Hepatocyte (in vitro differentiated cells): ENCODE data around the gene DIAPH1. TPM values are rescaled to one million over a fixed set of nuclear protein-coding genes. Genes with fewer than 3 reads are reported as not detected.
A peak's percentile ranks its signal among the peaks of the same experiment; 100 is the strongest.

ENCODE experiments used
- DNase-seq: peaks from one replicate; pipeline ENCODE4 v3.0.0-alpha.2; 2016; ENCODE audit warnings: low spot score
- H2AFZ ChIP-seq: fragments of 200-600 bp; sonication (generic); 2 replicates; pipeline ENCODE4 v1.6.0; 2016; ENCODE audit warnings: antibody characterized with exemption, mild to moderate bottlenecking
- H3K27ac ChIP-seq: fragments of 200-600 bp; sonication (generic); 2 replicates; pipeline ENCODE4 v1.5.1; 2016; ENCODE audit warnings: mild to moderate bottlenecking
- H3K27me3 ChIP-seq: fragments of 200-600 bp; sonication (generic); 2 replicates; pipeline ENCODE4 v1.6.1; 2016
- H3K36me3 ChIP-seq: fragments of 200-600 bp; sonication (generic); replicated peaks from 2 replicates; pipeline ENCODE4 v1.5.1; 2016; ENCODE audit warnings: low read depth; ENCODE audit not compliant: insufficient read depth
- H3K4me1 ChIP-seq: fragments of 200-600 bp; sonication (generic); 2 replicates; pipeline ENCODE4 v1.5.1; 2016; ENCODE audit warnings: mild to moderate bottlenecking, moderate library complexity; ENCODE audit not compliant: insufficient read depth
- H3K4me2 ChIP-seq: fragments of 200-600 bp; sonication (generic); 2 replicates; pipeline ENCODE4 v1.6.0; 2016
- H3K4me3 ChIP-seq: fragments of 200-600 bp; sonication (generic); 2 replicates; pipeline ENCODE4 v1.5.1; 2016; ENCODE audit warnings: mild to moderate bottlenecking
- H3K79me2 ChIP-seq: fragments of 200-600 bp; sonication (generic); 2 replicates; pipeline ENCODE4 v1.6.0; 2017; ENCODE audit warnings: mild to moderate bottlenecking
- H3K9me2 ChIP-seq: fragments of 200-600 bp; sonication (generic); replicated peaks from 2 replicates; pipeline ENCODE4 v1.6.0; 2017; ENCODE audit warnings: mild to moderate bottlenecking; ENCODE audit not compliant: insufficient read depth
- H3K9me3 ChIP-seq: fragments of 200-600 bp; sonication (generic); 2 replicates; pipeline ENCODE4 v1.5.1; 2016; ENCODE audit warnings: low read depth, mild to moderate bottlenecking
- H4K20me1 ChIP-seq: fragments of 200-600 bp; sonication (generic); 2 replicates; pipeline ENCODE4 v1.6.0; 2016; ENCODE audit warnings: mild to moderate bottlenecking; ENCODE audit not compliant: insufficient read depth, poor library complexity, severe bottlenecking
- EZH2 ChIP-seq: fragments of 200-600 bp; sonication (generic); IDR thresholded peaks from 2 replicates; pipeline ENCODE4 v1.6.1; 2016; ENCODE audit warnings: antibody characterized with exemption, mild to moderate bottlenecking, borderline replicate concordance
- EZH2phosphoT487 ChIP-seq: fragments of 200-600 bp; sonication (generic); IDR thresholded peaks from one replicate; pipeline ENCODE4 v1.6.1; 2018; ENCODE audit warnings: antibody characterized with exemption, mild to moderate bottlenecking, low read depth, moderate library complexity; ENCODE audit not compliant: unreplicated experiment, severe bottlenecking
- WGBS: methylation state at CpG from one replicate; pipeline ENCODE4 v1.1.6; 2016; ENCODE audit warnings: low lambda C conversion rate; ENCODE audit errors: missing lambda C conversion rate; 5-methylcytosine and 5-hydroxymethylcytosine counted together
- polyA plus RNA-seq: library from polyadenylated mRNA; unstranded; fragments of >200 nt; fragmentation: Nextera tagmentation; extraction: Ambion mirVana; gene quantifications from 2 replicates; pipeline ENCODE4 v1.2.1, GENCODE V29; 2016
- total RNA-seq: library from RNA; depleted of rRNA; stranded (reverse); fragments of >200 nt; gene quantifications from 2 replicates; pipeline ENCODE4 v1.2.3, GENCODE V29; 2014
- TF ChIP-seq, protein P1 (sequence below): fragments of 200-600 bp; sonication (generic); IDR thresholded peaks from 2 replicates; pipeline ENCODE4 v1.5.1; 2016; ENCODE audit warnings: antibody characterized with exemption, mild to moderate bottlenecking; ENCODE audit not compliant: poor library complexity

DIAPH1 gene
- total and polyA plus RNA-seq, 2 experiments from 2014 or later = 56.6 to 62.4 TPM

DNA sequence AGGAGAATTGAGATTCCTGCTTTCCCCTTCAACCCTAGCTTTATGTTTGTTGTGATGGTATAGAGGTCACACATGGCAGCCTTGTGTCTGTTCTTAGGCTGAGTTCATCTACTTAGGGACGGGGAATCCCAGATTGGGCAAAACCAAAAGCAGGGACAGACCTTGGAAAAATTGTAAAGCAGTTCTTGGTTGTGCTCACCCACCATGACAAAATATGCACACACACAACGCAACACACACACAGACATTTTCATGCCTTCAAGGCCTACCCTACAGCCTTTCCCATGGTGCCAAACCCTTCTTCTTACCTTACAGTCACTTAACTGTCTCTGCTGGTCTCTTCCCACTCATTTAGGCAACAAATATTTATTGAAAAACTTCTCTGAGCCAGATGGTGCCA is 115.1 kb downstream of the DIAPH1 start:
- H3K4me3 ChIP-seq = no peak overlapping the region
- H3K79me2 ChIP-seq = no peaks in the 10 kb centered on the region
- no peak overlapping the region for H2AFZ ChIP-seq
- peaks cover 21% of the 10 kb centered on the region for H3K4me1 ChIP-seq
- no peaks in the 10 kb centered on the region for H4K20me1 ChIP-seq
- H3K27ac ChIP-seq = no peak overlapping the region
- no peaks in the 10 kb centered on the region for H3K36me3 ChIP-seq
- 100% methylated on average over 2 of the region's 2 CpGs for WGBS
- H3K27me3 ChIP-seq = no peaks in the 10 kb centered on the region
- H3K9me3 ChIP-seq = no peaks in the 10 kb centered on the region
- TF ChIP-seq EZH2 (no peak), EZH2phosphoT487 (no peak)
- TF ChIP-seq, protein P1, sequence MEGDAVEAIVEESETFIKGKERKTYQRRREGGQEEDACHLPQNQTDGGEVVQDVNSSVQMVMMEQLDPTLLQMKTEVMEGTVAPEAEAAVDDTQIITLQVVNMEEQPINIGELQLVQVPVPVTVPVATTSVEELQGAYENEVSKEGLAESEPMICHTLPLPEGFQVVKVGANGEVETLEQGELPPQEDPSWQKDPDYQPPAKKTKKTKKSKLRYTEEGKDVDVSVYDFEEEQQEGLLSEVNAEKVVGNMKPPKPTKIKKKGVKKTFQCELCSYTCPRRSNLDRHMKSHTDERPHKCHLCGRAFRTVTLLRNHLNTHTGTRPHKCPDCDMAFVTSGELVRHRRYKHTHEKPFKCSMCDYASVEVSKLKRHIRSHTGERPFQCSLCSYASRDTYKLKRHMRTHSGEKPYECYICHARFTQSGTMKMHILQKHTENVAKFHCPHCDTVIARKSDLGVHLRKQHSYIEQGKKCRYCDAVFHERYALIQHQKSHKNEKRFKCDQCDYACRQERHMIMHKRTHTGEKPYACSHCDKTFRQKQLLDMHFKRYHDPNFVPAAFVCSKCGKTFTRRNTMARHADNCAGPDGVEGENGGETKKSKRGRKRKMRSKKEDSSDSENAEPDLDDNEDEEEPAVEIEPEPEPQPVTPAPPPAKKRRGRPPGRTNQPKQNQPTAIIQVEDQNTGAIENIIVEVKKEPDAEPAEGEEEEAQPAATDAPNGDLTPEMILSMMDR = no peak
- DNase-seq = no peak
- H3K4me2 ChIP-seq = no peak overlapping the region
- no peaks in the 10 kb centered on the region for H3K9me2 ChIP-seq

DNA sequence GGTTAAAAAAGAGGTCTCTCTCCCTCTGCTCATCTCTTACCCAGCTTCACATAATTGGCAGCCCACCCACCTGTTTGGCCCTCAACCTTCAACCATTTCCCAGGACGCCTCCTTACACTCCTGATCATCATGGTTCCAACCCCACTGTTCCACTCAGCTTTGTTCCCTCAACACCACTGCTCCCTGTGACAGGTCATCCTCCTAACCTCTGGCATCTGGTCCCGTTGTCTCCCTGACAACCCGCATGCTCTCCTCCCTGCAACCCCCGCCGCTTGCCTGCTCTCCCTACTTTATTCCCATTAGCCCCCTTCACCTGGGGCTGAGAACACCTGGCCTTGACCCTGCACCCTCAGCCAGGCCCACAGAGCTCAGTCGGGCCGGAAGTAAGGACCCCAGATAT is 117.0 kb downstream of the DIAPH1 start:
- no peaks in the 10 kb centered on the region for H3K9me2 ChIP-seq
- no peaks in the 10 kb centered on the region for H3K27me3 ChIP-seq
- H3K36me3 ChIP-seq = no peaks in the 10 kb centered on the region
- no peaks in the 10 kb centered on the region for H3K79me2 ChIP-seq
- DNase-seq = no peak
- no peaks in the 10 kb centered on the region for H4K20me1 ChIP-seq
- H3K27ac ChIP-seq = no peak overlapping the region
- H3K4me1 ChIP-seq = peaks cover 5% of the 10 kb centered on the region
- H3K4me2 ChIP-seq = no peak overlapping the region
- 86% methylated on average over 7 of the region's 7 CpGs for WGBS
- no peaks in the 10 kb centered on the region for H3K9me3 ChIP-seq
- H2AFZ ChIP-seq = no peak overlapping the region
- H3K4me3 ChIP-seq = no peak overlapping the region
- TF ChIP-seq, protein P1 = no peak
- TF ChIP-seq EZH2 (no peak), EZH2phosphoT487 (no peak)

DNA sequence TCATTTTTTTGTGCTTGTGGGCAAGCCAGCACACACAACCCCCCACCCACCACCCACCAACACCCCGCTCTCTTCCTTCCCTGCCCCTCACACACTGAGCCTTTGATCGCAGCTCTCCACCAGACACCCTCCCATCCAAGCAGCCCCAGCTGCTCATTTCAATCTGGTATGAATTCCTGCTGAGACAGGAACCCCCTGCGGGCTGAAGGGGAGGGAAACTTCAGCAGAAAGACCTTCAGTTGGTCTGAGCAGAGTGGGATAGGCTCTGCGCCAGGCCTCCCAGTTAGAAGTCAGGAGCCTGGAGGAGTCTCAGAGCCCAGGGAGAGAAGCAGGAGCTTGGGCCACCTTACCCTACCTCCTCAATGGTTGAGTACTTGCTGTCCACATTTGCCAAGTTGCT is 122.8 kb downstream of the DIAPH1 start:
- H4K20me1 ChIP-seq = no peaks in the 10 kb centered on the region
- DNase-seq = no peak
- no peak overlapping the region for H2AFZ ChIP-seq
- TF ChIP-seq EZH2phosphoT487 = no peak
- TF ChIP-seq, protein P1 = no peak
- no peak for TF ChIP-seq EZH2
- peaks cover 19% of the 10 kb centered on the region for H3K4me1 ChIP-seq
- no peak overlapping the region for H3K4me3 ChIP-seq
- peak overlapping the region; percentile 69 for H3K27ac ChIP-seq
- no peaks in the 10 kb centered on the region for H3K79me2 ChIP-seq
- H3K4me2 ChIP-seq = no peak overlapping the region
- H3K9me3 ChIP-seq = no peaks in the 10 kb centered on the region
- H3K9me2 ChIP-seq = no peaks in the 10 kb centered on the region
- H3K36me3 ChIP-seq = no peaks in the 10 kb centered on the region
- WGBS = 21% methylated on average over 4 of the region's 4 CpGs
- H3K27me3 ChIP-seq = peaks cover 22% of the 10 kb centered on the region

DNA sequence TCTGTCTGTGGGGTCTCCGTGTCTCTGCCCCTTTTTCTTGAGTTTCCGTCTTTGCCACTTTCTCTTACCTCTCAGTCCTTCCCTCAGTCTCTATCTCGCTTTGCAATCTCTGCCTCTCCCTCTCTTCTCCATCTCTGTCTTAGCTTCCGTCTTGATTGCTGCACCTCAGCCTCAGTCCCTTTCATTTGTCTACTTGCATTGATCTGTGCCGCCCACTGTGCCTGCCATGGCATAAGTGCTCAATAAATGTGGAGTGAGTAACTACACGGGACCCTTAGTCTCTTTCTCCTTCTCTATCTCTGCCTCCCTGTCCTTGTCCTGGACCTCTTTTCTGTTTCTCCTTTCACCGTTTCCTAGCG is 123.4 kb downstream of the DIAPH1 start:
- H3K9me3 ChIP-seq = no peaks in the 10 kb centered on the region
- H3K9me2 ChIP-seq = no peaks in the 10 kb centered on the region
- H3K36me3 ChIP-seq = no peaks in the 10 kb centered on the region
- TF ChIP-seq EZH2phosphoT487 = no peak
- TF ChIP-seq, protein P1 = no peak
- no peak for TF ChIP-seq EZH2
- peak overlapping the region; percentile 69 for H3K27ac ChIP-seq
- peak overlapping the region; percentile 68 for H3K4me2 ChIP-seq
- no peak overlapping the region for H2AFZ ChIP-seq
- WGBS = 65% methylated on average over 7 of the region's 8 CpGs
- no peak for DNase-seq
- H3K4me1 ChIP-seq = peaks cover 19% of the 10 kb centered on the region
- H3K27me3 ChIP-seq = peaks cover 27% of the 10 kb centered on the region
- no peaks in the 10 kb centered on the region for H4K20me1 ChIP-seq
- no peak overlapping the region for H3K4me3 ChIP-seq
- no peaks in the 10 kb centered on the region for H3K79me2 ChIP-seq
